ENCODE measurements around the gene SEPTIN2.
"Not testable (repeated sequence)": the region's sequence is repeated elsewhere in the genome, so short reads cannot be mapped to it uniquely, and the experiment has no call there.

SEPTIN2 gene

DNA sequence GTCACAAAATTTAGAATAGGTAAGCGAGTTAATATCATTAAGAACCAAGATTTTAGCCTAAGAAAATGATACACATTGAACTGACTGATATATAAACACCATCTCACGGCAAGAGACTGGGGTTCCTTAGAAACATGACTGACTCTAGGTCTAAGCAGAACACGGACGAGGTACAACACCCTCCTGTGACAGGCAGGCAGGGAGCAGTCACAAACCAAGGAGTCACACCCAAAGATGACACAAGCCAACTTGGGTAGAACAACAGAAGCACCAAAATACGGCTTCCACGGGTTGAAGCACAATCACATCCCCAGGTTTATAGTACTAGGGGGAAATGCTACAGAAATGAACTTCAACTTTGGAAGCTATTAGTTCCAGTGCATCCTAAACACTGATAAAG lies 24.6 kb upstream of the SEPTIN2 start:
- peaks cover 69% of the 10 kb centered on the region for H4K20me1 ChIP-seq (ENCODE audit: insufficient read depth, low read length)
- no peak overlapping the region for H3K9ac ChIP-seq (ENCODE audit: low read depth, low read length)
- ATAC-seq (ENCODE audit: insufficient read depth, low read depth), result no peak
- H3K79me2 ChIP-seq (ENCODE audit: insufficient read depth, low read length), result peaks cover 99% of the 10 kb centered on the region
- peaks cover 10% of the 10 kb centered on the region for H3K36me3 ChIP-seq (ENCODE audit: insufficient read depth, low read length)
- no peaks in the 10 kb centered on the region for H3K4me1 ChIP-seq (ENCODE audit: insufficient read depth, low read length)
- no peaks in the 10 kb centered on the region for H3K9me3 ChIP-seq (ENCODE audit: insufficient read depth, low read length, severe bottlenecking)
- no peaks in the 10 kb centered on the region for H3K27me3 ChIP-seq (ENCODE audit: insufficient read depth, low read length, poor library complexity)
- no peak overlapping the region for H3K4me3 ChIP-seq (ENCODE audit: low read depth in 1 of 2, low read length in 2 of 2)
- no peak overlapping the region for H2AFZ ChIP-seq (ENCODE audit: low read depth, low read length)
- no peak for DNase-seq
- TF ChIP-seq, protein P1, sequence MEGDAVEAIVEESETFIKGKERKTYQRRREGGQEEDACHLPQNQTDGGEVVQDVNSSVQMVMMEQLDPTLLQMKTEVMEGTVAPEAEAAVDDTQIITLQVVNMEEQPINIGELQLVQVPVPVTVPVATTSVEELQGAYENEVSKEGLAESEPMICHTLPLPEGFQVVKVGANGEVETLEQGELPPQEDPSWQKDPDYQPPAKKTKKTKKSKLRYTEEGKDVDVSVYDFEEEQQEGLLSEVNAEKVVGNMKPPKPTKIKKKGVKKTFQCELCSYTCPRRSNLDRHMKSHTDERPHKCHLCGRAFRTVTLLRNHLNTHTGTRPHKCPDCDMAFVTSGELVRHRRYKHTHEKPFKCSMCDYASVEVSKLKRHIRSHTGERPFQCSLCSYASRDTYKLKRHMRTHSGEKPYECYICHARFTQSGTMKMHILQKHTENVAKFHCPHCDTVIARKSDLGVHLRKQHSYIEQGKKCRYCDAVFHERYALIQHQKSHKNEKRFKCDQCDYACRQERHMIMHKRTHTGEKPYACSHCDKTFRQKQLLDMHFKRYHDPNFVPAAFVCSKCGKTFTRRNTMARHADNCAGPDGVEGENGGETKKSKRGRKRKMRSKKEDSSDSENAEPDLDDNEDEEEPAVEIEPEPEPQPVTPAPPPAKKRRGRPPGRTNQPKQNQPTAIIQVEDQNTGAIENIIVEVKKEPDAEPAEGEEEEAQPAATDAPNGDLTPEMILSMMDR (IDR thresholded peaks at IDR 0.05; ENCODE audit: borderline replicate concordance, extremely low read depth, low read length, poor library complexity, severe bottlenecking), result no peak
- no peak for TF ChIP-seq EZH2 (IDR thresholded peaks at IDR 0.05; ENCODE audit: borderline replicate concordance, low read depth, low read length, severe bottlenecking)
- H3K4me2 ChIP-seq (ENCODE audit: insufficient read depth, low read length), result no peak overlapping the region
- H3K27ac ChIP-seq (ENCODE audit: low read length), result no peak overlapping the region

DNA sequence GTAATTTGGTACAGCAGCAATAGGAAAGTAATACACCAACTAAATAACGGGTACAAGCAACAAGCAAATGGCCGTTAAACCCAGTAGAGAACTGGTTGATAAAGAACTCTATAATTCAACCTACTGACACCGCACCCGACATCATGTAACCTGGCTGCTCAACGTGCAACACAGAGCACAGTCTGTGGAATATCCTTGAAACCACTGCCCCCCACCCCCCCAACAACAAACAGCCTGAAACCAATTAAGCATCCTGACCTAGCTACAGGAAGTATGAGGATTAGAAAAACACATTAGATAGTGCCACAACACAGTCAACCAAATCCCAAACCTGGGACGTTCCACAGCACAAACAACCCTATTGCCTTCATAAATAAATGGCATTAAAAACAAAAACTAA lies 23.7 kb upstream of the SEPTIN2 start:
- no peaks in the 10 kb centered on the region for H3K27me3 ChIP-seq (ENCODE audit: insufficient read depth, low read length, poor library complexity)
- no peak overlapping the region for H3K4me2 ChIP-seq (ENCODE audit: insufficient read depth, low read length)
- TF ChIP-seq, protein P1 (IDR thresholded peaks at IDR 0.05; ENCODE audit: borderline replicate concordance, extremely low read depth, low read length, poor library complexity, severe bottlenecking), result no peak
- no peak for TF ChIP-seq EZH2 (IDR thresholded peaks at IDR 0.05; ENCODE audit: borderline replicate concordance, low read depth, low read length, severe bottlenecking)
- peaks cover 99% of the 10 kb centered on the region for H3K79me2 ChIP-seq (ENCODE audit: insufficient read depth, low read length)
- H4K20me1 ChIP-seq (ENCODE audit: insufficient read depth, low read length), result peaks cover 70% of the 10 kb centered on the region
- H3K4me3 ChIP-seq (ENCODE audit: low read depth in 1 of 2, low read length in 2 of 2), result no peak overlapping the region
- DNase-seq (no peak), ATAC-seq (ENCODE audit: insufficient read depth, low read depth) (no peak)
- H3K9me3 ChIP-seq (ENCODE audit: insufficient read depth, low read length, severe bottlenecking), result no peaks in the 10 kb centered on the region
- H3K4me1 ChIP-seq (ENCODE audit: insufficient read depth, low read length), result no peaks in the 10 kb centered on the region
- peaks cover 15% of the 10 kb centered on the region for H3K36me3 ChIP-seq (ENCODE audit: insufficient read depth, low read length)
- no peak overlapping the region for H3K27ac ChIP-seq (ENCODE audit: low read length)
- no peak overlapping the region for H2AFZ ChIP-seq (ENCODE audit: low read depth, low read length)
- no peak overlapping the region for H3K9ac ChIP-seq (ENCODE audit: low read depth, low read length)

DNA sequence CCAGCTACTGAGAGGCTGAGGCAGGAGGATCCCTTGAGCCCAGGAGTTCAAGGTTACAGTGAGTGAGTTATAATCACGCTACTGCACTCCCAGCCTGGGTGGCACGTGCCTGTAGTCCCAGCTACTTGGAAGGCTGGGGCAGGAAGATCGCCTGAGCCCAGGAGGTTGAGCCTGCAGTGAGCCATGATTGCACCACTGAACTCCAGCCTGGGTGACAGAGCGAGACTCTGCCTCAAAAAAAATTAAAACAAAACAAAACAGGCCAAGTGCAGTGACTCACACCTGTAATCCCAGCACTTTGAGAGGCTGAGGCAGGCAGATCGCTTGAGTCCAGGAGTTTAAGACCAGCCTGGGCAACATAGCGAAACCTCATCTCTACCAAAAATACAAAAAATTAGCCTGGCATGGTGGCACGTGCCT lies 22.3 kb upstream of the SEPTIN2 start:
- not testable (repeated sequence) for ATAC-seq (ENCODE audit: insufficient read depth, low read depth)

DNA sequence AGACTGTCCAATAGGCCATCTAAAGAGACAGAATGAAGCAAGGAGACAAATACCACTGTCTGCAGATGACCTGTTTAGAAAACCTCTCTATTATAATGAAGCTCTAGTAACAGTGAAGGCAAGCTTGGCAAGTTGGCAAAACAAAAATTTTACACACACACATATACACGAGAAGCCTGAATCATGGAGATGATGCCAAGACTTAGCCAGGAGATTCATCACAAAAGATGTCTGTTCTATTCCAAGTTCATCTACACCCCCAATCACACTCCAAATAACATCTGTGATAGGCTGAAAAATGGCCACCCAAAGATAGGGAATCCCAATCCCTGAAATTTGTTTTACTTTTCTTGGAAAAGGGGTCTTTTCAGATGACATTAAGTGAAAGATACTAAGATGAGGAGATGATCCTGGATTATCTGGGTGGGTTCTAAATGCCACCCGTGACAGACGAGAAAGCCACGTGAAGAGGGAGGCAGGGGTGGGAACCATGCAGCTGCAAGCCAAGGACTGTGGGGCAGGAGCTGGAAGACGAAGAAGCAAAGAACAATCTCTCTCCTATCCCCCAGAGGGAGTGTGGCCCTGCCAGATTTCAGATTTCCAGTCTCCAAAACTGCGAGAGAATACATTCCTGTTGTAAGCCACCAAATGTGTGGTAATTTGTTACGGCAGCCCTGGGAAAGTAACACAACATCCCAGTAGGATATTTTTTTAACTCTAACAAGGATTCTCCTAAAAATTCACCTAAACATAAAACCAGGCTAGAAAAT lies 20.2 kb upstream of the SEPTIN2 start:
- TF ChIP-seq, protein P1 (IDR thresholded peaks at IDR 0.05; ENCODE audit: borderline replicate concordance, extremely low read depth, low read length, poor library complexity, severe bottlenecking), result no peak
- TF ChIP-seq EZH2 (IDR thresholded peaks at IDR 0.05; ENCODE audit: borderline replicate concordance, low read depth, low read length, severe bottlenecking), result no peak
- Histone ChIP-seq H3K9ac (ENCODE audit: low read depth, low read length) (no peak overlapping the region), H3K27me3 (ENCODE audit: insufficient read depth, low read length, poor library complexity) (no peaks in the 10 kb centered on the region), H2AFZ (ENCODE audit: low read depth, low read length) (no peak overlapping the region), H3K4me2 (ENCODE audit: insufficient read depth, low read length) (no peak overlapping the region), H3K4me3 (ENCODE audit: low read depth in 1 of 2, low read length in 2 of 2) (no peak overlapping the region), H4K20me1 (ENCODE audit: insufficient read depth, low read length) (peaks cover 80% of the 10 kb centered on the region), H3K36me3 (ENCODE audit: insufficient read depth, low read length) (peaks cover 15% of the 10 kb centered on the region), H3K9me3 (ENCODE audit: insufficient read depth, low read length, severe bottlenecking) (no peaks in the 10 kb centered on the region), H3K4me1 (ENCODE audit: insufficient read depth, low read length) (peaks cover 18% of the 10 kb centered on the region), H3K27ac (ENCODE audit: low read length) (no peak overlapping the region), H3K79me2 (ENCODE audit: insufficient read depth, low read length) (peaks cover 100% of the 10 kb centered on the region)
- DNase-seq (no peak), ATAC-seq (ENCODE audit: insufficient read depth, low read depth) (no peak)

More for the DNA sequence above, 22.3 kb upstream of the SEPTIN2 start:
- H3K27ac ChIP-seq (ENCODE audit: low read length); H3K27me3 ChIP-seq (ENCODE audit: insufficient read depth, low read length, poor library complexity); H3K9me3 ChIP-seq (ENCODE audit: insufficient read depth, low read length, severe bottlenecking); H3K4me3 ChIP-seq (ENCODE audit: low read depth in 1 of 2, low read length in 2 of 2); H3K4me1 ChIP-seq (ENCODE audit: insufficient read depth, low read length); H3K4me2 ChIP-seq (ENCODE audit: insufficient read depth, low read length); H3K9ac ChIP-seq (ENCODE audit: low read depth, low read length); H2AFZ ChIP-seq (ENCODE audit: low read depth, low read length); DNase-seq: not testable (repeated sequence)
- Histone ChIP-seq H4K20me1 (ENCODE audit: insufficient read depth, low read length) (peaks cover 74% of the 10 kb centered on the region), H3K36me3 (ENCODE audit: insufficient read depth, low read length) (peaks cover 19% of the 10 kb centered on the region), H3K79me2 (ENCODE audit: insufficient read depth, low read length) (peaks cover 99% of the 10 kb centered on the region)
